Measurements from ENCODE around the gene UNC45A.

Gene UNC45A

DNA sequence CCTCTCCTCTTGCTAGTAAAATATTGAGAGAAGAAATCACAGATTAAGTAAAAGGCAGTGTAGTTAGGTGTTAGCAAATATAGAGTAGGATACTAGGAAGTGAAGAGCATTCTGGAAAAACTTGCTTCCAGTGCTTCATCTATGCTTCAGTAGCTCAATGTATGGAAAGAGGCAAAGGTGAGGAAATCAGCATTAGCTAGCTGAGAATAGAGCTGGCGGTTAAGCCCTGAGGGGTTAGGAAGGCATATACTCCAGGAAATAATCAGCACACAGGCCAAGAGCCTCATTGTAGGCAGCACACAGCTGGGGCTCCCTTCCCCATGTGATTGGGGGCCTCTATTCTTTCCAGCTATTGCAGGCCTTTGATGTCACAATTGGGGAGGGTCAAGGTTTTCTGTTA is 33.3 kb downstream of the UNC45A start:
- DNase-seq: no peak

DNA sequence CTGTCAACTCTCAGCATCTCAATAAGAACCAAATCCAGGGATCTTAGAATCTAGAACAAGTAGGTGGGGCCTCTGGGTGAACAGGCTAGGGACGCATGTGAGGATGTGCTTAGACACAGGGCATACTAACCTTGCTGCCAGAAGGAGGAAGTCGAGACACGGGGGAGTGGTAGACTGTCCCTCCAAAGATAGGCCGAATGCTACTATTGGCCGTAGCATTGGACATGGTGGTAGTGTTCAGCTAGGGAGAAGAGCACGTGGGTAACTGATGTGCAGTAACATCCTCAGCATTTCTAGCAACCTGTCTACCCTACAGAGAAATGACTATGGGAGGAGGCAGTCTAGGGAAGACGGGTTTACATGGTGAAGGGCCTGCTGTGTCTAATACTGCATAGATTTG is 35.2 kb downstream of the UNC45A start:
- DNase-seq: no peak

DNA sequence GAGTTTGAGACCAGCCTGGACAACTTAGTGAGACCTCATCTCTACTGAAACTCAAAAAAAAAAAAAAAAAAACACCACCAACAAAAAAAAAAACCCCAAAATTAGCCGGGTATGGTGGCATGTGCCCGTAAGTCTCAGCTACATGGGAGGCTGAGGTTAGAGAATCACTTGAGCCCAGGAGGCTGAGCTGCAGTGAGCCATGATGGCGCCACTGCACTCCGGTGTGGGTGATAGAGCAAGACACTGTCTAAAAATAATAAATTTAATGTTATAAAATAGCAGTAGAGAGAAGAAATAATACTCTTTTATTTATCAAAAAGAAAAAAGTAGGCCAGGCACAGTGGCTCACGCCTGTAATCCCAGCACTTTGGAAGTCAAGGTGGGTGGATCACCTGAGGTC is 37.0 kb downstream of the UNC45A start:
- no peak for DNase-seq

DNA sequence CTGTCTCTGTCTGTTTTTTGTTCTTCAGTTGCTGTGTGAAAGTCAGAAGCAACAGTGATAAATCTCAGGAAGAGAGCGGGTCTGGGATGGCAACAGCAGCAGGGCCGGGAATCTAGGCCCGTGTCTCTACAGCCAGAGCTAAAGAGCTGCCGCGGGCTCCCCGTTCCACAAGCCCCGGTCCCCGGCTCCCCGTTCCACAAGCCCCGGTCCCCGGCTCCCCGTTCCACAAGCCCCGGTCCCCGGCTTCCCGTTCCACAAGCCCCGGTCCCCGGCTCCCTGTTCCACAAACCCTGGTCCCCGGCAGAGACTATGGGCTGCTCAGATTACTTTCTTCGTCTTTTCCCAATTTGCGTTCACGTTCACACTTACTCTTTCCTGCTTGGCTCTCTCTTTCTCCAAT is 39.1 kb downstream of the UNC45A start:
- DNase-seq: no peak

DNA sequence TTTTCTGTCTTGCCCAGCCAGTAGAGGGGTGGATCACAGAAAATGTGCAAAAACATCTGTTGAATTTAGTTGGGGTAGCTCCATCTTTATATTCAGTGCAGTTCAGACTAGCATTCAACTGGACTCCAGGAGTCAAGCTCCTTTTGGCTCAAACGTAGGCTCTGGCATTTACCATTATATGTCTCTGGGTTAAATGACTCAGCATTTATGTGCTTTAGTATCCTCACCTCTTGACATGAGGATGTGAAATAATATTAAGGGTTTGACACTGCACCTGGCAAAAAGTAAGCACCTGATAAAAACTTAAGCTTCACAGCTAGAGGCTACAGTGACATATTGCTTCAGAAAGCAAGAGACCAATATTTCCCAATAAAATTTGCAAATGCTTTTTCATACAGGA is 44.5 kb downstream of the UNC45A start:
- no peak for DNase-seq

DNA sequence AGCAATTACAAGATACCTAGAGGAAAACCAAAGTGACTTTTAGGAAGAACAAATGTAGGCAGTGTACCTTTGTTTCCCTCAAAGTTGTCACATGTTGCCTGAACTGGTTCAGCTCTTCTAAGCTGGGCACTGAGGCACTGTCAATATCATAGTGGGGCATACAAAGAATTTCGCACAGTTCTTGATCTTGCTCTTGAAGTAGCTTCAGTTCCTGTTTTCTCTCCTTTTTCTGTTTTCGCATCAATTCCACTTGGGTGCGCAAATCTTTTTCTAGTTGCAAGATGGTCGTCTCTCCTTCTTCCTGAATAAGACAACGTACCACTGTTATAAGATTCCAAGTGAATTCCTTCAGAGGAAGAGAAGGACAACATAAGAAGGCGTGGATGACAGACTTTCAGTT is 46.6 kb downstream of the UNC45A start:
- DNase-seq: no peak

DNA sequence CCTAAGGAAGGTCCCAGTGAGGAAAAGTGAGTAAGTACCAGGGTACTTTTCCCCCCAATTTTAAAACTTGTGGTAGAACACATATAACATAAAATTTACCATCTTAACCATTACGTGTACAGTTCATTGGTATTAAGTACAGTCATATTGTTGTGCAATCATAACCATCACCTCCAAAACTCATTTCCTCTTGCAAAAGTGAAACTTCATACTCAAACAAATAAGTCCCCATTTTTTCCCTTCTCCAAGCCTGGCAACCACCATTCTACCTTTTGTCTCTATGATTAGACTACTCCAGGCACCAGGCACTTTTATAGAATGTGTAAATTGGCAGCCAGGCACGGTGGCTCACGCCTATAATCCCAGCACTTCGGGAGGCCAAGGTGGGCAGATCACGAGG is 47.0 kb downstream of the UNC45A start:
- no peak for DNase-seq

DNA sequence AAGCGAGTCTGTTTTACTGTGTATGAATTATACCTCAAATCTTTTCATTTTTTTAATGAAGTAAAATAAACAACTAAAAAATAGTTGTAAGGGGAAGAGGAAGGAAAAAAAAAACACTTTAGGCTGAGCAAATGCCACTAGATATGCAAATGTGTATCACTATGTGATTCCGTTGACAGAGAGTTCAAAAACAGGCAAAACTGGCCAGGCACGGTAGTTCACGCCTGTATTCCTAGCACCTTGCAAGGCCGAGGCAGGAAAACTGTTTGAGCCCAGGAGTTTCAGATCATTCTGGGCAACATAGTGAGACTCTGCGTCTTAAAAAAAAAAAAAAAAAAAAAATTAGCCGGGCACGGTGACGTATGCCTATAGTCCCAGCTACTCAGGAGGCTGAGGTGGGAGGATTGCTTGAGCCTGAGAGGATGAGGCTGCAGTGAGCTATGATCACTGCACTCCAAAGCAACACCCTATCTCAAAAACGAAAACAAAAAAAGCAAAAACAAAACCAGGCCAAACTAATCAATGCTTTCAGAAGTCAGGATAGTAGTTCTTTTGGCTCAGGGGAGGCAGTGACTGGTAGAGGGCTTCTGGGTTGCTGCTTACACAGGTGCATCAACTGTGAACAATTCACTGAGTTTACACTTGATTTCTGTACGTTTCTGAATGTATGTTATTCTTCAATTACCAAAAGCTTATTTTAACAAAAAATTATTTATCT is 51.9 kb downstream of the UNC45A start:
- DNase-seq: no peak

DNA sequence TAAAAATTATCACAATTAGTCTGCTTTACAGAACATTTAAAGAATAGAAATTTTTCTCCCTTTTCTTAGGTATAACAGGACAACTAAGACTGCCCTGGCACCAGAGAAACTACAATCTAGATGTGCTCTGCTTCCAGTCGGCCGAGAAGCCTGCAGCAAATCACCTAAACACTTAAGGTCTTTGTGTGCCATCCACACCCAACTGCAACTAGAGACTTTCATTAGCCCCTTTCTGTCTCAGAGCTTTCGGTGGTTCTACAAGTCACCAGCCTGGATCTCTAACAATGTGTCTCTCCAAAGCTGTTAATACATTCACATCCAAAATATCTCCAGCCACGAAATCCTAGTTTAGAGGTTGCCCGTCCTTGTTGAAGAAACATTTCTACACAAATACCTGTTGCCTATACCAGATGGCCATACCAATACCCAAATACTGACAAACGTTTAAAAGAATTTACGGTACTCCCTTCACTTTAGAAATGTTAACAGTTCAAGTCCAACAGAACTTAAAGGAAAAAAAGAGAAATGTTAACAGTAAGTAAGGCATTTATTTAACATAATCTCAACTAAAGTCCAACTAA is 52.6 kb downstream of the UNC45A start:
- no peak for DNase-seq

DNA sequence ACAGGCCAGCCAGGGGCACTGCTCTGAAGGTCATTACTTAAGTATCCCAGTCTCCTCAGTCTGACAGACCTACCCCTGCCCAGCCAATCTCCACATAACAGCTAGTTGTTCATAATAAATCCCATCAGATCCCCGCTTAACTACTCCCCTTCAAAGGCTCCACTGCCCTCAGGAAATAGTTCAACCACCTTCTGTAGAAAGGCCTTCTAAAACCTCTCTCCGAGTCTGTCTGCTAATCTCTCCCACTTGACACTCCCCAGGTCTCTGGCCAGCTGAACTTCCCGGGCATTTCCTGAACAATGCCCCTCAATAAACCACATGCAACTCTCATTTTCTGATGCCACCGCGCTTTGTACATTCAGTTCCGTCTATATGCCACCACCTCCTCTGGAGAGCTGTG is 53.2 kb downstream of the UNC45A start:
- no peak for DNase-seq

DNA sequence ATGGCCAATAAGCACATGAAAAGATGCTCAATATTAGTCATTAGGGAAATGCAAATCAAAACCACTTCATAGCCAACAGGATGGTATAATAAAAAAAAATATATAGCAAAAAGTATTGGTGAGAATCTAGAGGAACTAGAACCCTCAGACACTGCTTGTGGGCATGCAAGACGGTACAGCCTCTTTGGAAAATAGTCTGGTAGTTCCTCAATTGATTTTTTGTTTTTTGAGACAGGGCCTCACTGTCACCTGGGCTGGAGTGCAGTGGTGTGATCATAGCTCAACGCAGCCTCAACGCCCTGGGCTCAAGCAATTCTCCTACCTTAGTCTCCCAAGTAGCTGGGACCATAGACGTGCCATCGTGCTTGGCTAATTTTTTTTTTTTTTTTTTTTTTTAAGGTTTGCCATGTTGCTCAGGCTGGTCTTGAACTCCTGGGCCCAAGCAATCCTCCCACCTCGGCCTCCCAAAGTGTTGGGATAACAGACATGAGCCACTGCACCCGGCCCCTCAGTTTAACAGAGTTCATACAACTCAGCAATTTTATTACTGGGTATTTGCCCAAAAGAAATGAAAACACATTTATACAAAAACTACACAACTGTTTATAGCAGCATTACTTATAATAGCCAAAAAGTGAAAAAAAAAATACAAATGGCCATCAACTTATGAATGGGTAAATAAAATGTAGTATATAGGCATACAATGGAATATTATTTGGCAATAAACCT is 54.1 kb downstream of the UNC45A start:
- peak; percentile 11 for DNase-seq

DNA sequence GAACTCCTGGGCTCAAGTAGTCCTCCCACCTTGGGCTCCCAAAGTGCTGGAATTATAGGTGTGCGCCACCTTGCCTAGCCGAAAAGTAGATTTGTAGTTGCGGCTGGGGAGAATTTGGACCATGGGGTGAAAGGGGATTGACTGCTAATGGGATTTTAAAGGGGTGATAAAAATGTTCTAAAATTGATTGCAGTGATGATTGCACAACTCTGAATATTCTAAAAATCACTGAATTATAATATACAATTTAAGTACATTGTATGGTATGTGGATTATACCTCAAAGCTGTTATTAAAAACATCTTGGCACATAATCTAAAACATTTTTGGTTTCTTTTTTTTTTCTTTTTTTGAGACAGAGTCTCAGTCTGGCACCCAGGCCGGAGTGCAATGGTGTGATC is 55.4 kb downstream of the UNC45A start:
- no peak for DNase-seq

DNA sequence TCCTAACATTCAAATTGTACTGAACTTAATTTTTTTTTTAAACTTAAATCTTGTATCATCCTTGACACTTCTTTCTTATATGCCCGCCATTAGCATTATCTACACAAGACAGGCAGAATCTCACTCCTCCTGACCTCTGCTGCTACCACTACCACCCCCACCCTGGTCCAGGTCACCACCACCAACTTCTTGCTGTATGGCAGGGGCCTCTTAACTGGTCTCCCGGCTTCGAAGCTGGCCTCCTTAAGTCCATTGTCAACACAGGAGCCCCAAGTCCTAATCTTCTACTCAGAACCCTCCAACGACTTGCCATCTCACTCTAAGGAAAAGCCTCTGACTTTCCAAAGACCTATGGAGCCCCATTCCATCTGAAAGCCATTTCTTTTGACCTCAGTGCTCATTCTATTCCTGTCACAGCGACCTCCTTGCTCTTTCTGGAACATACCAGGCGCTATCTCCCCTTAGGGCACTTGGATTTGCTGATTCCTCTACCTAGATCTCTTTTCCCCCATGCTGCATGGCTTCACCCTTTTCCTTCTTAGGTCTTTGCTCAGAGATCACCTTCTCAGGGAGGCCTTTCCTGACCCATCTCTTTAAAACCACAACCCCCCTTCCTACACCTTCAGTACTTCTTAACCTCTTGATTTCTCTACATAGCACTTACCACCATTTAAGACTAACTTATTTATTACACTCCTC is 56.7 kb downstream of the UNC45A start:
- DNase-seq: no peak

DNA sequence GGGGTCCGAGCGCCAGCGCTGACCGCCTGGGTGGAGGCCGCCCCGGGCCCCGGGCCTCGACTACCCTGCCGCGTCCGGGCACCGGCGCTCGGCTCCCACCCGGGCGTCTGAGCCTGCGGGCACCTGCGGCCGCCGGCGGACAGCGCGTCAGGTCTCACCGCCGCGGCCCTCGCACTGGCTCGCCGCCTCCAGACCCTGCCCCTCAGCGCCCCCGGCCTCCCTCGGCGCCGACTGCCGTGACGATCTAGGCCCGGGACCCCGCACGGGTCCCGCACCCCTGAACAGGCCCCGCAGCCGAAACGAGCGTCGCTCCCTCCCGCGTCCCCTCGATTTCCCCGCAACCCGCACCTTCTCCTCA is 59.0 kb downstream of the UNC45A start:
- peak; percentile 18 for DNase-seq

DNA sequence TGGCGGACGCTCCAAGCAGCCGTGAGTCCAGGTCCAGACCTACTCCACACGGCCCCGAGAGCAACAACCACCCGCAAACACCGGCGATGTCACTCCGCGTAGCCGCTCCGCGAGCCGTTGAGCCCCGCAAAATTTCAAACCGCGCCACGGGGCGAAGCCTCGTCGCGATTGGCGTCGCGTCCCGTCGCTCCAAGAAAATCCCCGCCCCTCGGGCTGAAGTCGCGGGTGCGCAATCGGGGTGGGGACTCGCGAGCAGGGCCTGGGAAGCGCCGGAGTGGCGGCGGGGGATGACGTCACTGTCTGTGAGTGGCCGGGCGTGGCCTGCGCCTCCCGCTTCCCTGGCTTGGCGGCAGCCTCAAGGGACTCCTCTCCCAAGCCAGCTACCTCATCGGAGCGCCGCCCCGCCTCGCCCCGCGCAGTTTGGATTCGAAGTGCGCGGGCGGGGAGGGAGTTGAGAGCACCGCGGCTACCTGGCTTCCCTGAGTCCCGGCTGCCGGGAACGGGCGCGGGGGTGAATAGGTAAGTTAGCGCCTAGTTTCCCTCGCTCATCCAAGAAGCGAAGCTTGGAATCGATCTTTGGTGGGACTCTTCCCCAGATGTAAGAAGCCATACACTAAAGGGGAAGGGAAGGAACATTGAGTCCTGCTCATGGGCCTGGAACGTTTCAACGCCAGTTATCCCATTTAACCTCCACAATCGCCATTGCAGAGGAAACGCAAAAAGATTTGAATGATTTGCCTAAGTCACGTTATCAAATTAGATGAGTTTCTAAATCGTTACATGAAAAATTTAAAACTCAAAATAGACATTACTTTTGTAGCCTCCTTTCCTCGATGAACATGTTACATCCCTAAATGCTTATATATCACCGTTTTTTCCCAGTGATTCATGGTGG is 59.6 kb downstream of the UNC45A start, which contains the start of gene PRC1:
PRC1 (minus strand) TSS at position 119 of the 895 bp plus-strand sequence; CDS start at position 1, 118 bp downstream.
- peak; percentile 97 for DNase-seq

DNA sequence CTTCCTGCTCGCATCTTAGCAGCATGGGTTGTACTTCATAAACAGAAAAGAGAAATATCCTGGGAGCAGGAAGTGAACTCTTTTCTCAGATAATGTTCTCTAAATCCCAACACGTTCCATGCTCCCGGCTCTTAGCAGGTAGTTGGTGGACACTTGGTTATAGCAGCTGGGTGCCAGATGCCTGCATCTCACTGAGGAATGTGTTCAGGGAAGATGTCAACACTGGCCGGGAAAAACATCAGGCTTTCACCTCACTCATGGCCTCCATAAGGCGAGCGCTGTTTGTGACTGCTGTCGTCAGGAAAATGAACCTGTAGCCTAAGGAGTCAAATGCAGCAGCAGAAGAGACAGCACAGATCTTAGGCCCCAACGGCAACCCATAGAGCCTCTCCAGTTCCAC is 63.7 kb downstream of the UNC45A start:
- DNase-seq: no peak

DNA sequence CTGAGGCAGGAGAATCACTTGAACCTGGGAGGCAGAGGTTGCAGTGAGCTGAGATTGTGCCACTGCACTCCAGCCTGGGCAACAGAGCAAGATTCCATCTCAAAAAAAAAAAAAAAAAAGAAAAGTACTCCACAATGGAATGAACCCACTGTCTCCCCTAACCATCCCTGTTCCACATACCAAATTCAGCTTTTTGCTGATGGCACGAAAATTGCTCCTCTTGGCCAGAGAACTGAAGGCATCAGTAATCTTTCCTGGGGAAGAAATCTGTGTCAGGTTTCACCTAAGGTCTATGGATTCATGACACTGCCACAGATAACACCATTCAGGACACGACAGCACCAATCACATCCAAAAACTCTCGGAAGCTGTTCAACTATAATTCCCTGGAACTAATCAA is 66.1 kb downstream of the UNC45A start:
- no peak for DNase-seq

Measured in CD4-positive, alpha-beta T cell treated with Interleukin-12 subunit alpha and Interleukin-12 subunit beta, for 1 hour (primary cell).